GM18498 (cell line): ENCODE measurements around the gene CCDC61.

Experiments
- ATAC-seq: cut with Tn5 transposase; IDR thresholded peaks from one replicate; pipeline ENCODE4 v1.9.1; 2021; ENCODE audit warnings: mild to moderate bottlenecking, moderate library complexity; ENCODE audit not compliant: unreplicated experiment

Gene CCDC61

GRCh38 chr19:46036744-46037128, 41.5 kb downstream of the CCDC61 start:
- ATAC-seq, result no peak

GRCh38 chr19:46040125-46040524, 44.9 kb downstream of the CCDC61 start:
- ATAC-seq, result no peak

- no peak for ATAC-seq
Observed at GRCh38 chr19:46040952-46041500, 45.8 kb downstream of the CCDC61 start, which contains the start of gene IGFL4. TSS of gene IGFL4 (minus strand) at chr19:46041002. CDS start at chr19:46040962, 40 bp downstream.

- no peak for ATAC-seq
Observed at GRCh38 chr19:46042252-46042883, 47.1 kb downstream of the CCDC61 start.

GRCh38 chr19:46043519-46043918, 48.3 kb downstream of the CCDC61 start:
- ATAC-seq, result no peak

- ATAC-seq, result no peak
Observed at GRCh38 chr19:46049597-46049996, 54.3 kb downstream of the CCDC61 start.

GRCh38 chr19:46052896-46053295, 57.6 kb downstream of the CCDC61 start:
- no peak for ATAC-seq

GRCh38 chr19:46056536-46056935, 61.3 kb downstream of the CCDC61 start:
- ATAC-seq, result no peak

- no peak for ATAC-seq
Observed at GRCh38 chr19:46058778-46059177, 63.5 kb downstream of the CCDC61 start.

- ATAC-seq, result no peak
Observed at GRCh38 chr19:46060012-46060411, 64.7 kb downstream of the CCDC61 start.

GRCh38 chr19:46063201-46063600, 67.9 kb downstream of the CCDC61 start:
- ATAC-seq, result no peak

- ATAC-seq, result no peak
Observed at GRCh38 chr19:46065486-46066071, 70.3 kb downstream of the CCDC61 start.

- no peak for ATAC-seq
Observed at GRCh38 chr19:46066471-46066870, 71.2 kb downstream of the CCDC61 start.

- ATAC-seq, result no peak
Observed at GRCh38 chr19:46067691-46068090, 72.4 kb downstream of the CCDC61 start.
